Measurements from ENCODE around the gene FCER1G.

Gene FCER1G

DNA sequence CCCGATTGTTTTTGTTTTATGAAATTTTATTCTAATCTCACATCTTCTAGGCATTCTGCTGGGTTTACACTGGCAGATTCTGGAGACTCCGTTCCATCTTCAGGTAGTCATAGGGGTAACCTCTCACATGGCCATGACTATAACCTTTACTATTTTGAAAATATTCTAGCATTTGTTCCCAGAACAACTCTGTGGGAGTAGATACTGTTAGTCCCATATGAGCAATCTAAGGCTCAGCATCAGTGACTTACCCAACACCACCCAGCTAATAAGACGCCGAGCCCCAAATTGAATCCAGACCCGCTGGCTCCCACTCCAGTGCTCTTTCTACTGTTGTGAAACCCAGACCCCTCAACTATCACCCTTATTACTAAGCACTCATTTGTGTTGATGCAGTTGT, 26.1 kb upstream of the FCER1G start:
- no peak for DNase-seq

DNA sequence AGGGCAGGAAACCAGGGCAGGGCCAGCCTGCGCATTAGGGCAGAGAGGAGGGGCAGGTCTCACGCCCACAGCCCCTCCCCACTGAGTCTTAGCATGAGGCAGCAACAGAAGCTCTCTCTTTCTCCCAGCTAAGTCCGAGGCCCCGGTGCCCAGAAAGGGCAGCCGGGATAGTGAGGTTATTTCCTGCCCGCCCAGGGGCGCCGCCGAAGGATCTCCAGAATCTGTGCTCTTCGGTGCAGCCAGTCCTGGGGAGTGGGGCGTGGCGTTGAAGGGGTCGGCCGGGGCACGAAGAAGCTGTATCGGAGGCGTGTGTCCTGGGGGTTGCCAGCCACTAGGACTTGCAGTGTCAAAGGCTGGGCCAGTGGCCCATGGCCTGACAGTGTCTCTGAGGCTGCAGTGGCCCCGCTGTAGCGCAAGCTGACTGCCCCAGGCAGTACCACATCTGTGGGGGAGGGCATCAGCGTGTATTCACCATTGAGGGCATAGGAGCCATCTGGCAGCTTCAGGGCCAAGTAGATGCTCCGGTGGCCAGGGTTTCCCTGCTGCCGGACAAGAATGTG, 24.1 kb upstream of the FCER1G start:
- no peak for DNase-seq

DNA sequence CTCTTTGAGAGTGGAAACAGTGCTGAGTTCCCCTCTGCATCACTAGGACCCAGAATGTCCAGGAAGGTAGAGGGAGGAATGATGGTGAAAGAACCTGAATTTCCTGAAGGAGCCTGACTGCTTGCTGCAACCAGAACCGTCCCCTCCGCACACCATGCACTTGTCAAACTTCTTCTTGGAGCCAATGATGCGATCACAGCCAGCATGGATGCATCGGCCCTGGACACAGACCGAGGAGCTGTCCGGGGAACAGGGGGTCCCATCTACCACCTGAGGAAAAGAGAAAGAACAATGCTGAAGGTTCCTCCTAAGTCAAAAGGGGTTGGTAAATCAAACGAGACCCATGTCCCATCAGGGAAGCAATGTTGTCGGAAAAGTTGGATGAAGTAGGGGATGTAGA, 23.1 kb upstream of the FCER1G start:
- DNase-seq = no peak

DNA sequence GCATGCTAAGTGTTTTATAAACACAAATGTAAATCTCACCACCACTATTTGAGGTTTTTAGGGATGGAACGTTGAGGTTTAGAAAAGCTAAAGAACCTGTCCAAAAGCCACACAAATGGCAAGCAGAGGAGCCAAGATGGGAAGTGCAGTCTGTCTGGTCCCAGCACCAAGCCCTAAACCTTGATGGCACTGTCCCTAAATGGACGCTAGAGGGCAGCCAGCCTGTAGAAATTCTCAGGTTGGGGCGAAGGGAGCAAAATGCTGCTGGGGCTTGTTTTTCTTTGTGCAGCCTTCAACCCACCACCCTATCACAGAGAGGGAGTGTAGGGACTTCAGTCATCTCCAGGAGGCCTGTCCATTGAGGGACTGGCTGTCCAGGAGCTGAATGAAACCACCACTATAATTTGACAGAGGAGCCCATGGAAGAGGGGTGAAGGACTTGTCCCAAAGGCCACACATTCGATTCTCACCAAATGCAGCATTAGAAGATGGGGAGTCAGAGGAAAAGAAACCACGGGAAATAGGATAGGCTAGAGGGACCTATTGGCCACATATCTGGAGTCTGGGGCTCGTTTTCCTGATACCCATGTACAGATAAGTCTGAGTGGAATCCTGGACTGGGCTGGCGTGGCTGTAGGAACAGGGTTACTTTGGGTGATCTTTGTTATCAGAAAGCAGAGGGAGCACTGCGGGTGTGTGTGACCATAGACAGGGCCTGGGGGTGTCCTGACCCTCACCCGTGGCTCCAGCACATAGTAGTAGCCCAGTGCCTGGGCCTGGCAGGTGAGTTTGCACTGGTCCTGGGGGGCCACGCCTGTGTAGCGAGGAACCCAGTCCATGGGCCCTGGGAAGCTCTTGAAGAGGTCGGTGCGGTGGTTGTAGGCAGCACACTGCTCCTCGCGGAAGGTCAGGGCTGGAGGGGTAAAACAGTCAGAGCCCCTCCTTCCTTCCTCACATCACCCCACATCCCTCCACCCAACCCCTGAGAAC, 22.3 kb upstream of the FCER1G start:
- peak; percentile 81 for DNase-seq

DNA sequence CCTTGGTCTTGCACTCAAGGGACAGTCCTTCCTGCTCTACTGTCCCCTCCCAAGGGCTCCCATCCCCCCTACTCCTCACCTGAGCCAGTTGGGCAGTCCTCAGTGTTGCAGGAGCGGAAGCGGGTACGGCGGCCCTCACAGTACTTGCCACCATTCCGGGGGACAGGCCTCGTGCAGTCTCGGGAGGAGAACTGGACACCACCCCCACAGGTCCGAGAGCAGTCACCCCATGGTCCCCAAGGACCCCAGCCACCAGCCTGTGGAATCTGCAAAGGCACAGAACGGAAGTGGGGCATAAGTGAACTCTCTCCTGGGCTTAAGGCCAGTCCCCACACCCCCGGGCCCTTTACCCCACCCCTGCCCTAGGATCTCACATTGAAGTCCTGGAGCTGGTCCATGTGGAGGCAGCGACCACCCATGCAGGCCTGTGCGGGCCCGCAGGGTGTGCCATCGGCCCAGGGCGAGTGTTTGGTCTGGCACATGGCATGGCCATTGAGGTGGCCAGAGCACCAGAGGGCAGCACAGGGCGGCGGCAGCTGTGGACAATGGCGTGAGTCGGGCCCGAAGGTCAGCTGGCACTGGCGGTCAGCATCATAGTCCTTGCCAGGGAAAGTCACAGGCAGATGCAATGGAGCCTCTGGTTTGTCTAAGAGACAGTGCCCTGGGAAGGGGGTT, 21.4 kb upstream of the FCER1G start:
- DNase-seq = no peak

DNA sequence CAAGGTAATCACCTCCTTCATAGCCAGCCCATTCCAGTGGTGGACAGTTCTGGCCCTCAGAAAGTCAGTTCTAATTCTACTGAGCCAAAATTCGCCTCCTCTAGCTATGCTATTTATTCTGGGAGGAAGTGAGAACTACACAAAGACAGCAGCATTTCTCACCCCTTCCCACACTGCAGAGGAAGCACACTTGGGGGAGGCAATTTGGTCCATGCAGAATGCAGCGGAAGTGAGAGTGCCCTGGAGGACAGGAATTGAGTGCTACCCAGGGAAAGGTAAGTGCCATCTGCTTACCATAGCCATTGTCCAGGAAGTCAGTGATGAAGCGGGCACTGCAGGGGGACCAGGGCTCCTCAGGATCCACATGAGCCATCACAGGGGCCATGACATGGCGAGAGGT, 19.9 kb upstream of the FCER1G start:
- DNase-seq = no peak

DNA sequence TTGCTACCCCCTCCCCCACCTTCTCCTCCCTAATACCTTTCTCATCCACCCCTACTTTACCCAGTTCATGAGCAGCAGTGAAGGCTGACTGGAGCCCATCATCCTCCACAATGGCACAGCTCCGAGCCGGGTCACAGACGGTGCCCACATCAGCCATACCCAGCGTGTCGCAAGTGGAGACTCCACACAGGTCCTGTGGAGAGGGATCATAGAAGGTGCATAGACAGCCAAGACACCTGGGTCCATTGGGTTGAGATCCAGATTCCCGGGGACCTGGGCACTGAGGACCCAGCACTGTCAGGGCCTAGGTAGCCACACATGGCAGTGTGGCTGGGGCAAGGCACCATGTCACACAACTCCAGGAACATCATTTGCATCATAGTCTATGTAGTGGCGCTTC, 19.0 kb upstream of the FCER1G start:
- DNase-seq = no peak

DNA sequence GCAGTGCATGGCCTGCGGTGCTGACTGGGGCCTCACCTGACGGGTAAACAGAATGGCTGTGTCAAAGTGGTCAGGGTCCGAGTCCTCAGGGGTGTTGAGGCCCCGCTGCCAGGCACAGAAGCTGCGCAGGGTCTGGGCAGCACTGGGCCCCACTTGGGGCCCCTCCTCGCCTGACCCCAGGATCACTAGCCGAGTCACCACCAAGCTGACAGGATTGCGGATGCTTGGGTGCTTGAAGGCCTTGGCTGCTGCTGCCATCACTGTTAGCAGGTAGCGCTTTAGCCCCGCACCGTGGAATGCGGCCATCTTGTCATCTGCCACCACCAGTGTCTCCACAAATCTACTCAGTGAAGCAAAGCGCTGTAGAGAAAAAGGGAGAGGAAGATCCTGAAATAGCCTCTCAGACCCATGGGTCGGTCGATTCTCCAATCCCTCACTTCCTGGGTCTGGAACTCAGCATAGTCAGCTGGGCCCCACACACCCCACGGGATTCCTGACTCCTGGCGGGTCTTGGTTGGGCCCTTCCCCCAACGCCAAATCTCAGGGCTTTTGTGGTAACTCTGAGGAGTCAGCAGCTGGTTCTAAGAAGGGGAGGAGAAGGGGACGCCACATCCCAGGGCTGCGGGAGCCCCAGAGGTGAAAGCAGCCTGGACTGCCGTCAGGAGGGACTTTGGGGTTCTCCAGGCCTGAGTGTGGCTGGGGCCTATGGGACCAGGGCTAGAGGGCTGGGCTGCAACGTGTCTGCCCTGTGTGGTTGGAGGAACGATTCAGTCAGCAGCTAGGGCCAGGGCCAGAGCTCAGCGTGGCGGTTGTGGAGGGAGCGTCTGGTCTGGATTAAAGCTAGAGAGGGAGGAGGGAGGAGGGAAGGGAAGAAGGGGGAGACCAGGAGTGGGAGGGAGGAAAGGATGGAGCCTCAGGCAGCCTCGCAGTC, 18.3 kb upstream of the FCER1G start:
- no peak for DNase-seq

DNA sequence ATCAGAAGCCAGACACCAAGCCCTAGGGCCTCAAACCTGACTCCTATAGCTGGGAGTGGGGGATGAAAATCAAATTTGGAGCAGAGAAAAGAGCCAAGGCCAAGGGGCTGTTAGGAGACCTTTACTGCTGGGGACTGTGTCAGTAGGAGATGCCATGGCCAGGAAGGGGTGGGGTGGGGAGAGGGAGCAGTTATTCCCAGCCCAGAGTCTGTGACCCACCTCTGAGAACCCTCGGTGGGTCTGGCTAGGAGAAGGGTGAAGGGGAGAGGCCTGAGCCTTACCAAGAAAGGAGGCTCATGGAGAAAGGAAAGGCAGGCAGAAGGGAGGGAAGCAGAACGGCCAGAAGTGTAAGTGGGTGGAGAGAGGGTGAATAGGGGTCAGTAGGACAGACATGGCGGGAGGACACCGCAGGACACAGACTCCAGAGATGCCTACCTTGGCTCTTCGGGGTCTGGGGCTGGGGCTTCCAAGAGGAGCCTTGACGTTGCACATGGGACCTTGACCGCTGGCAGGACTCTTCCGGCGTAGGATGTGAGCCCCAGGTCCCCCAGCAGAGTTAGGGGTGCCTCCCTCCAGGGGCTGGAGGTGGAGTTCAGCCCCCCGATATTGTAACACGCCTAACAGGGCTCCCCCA, 17.4 kb upstream of the FCER1G start:
- no peak for DNase-seq

DNA sequence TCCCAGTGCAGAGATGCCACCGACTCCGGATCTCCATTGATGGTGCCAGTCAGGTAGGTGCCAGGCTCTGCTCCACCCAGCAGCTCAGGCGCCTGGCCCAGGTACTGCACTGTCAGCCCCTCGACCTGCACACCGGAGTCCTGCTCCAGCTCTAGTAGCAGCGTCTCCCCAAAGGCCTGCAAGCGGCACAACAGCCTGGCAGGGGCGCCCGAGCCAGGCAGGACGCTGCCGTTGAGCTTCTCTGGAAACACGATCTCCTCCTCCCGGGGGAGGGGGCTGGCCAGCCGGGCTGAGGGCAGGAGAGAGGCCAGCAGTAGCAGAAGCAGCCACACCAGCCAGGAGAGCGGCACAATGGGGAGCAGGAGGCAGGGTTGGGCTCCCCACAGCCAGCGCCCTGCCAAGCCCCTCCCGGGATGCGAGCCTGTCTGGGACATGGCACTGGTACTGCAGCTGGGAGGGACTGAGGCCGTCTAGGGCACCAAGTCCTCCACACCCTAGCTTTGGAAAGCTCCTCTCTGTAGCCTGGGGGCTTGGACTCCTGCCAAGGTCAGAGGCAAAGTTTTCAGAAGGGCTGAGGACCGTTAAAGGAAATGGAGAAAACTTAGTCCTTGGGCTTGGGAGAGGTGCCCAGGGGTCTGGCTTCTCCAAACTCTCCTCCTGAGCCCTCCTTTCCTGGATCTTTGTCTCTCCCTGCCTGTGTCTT, 16.8 kb upstream of the FCER1G start:
- no peak for DNase-seq

DNA sequence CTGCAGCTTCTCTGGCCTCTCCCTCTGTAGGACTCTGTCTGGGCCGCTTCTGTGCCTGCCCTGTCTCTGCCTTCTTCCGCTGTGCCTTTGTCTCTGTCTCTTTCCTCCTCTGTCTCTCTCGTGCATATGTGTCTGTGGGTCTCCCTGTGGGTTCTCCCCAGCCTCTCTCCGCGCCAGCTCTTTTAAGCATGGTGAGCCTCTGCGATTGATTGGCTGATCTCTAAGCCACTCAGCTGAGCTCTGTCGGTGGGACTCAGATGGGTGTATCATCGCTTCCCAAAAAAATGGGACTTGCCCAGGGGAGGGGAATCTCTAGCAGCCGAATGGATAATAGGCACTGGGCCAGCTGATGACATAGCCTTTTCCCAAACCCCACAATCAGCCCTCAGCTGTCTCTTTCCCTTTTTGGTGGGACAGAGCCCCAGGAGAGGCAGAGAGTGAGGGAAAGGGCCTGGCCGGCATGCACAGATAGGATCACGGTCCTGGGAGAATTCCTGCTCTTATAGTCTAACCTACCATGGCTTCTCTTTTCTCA, 16.1 kb upstream of the FCER1G start, which contains the start of gene ADAMTS4:
ADAMTS4 (minus strand) TSS at position 158 of the 535 bp plus-strand sequence. CDS start 427 bp downstream, outside the sequence.
- no peak for DNase-seq

DNA sequence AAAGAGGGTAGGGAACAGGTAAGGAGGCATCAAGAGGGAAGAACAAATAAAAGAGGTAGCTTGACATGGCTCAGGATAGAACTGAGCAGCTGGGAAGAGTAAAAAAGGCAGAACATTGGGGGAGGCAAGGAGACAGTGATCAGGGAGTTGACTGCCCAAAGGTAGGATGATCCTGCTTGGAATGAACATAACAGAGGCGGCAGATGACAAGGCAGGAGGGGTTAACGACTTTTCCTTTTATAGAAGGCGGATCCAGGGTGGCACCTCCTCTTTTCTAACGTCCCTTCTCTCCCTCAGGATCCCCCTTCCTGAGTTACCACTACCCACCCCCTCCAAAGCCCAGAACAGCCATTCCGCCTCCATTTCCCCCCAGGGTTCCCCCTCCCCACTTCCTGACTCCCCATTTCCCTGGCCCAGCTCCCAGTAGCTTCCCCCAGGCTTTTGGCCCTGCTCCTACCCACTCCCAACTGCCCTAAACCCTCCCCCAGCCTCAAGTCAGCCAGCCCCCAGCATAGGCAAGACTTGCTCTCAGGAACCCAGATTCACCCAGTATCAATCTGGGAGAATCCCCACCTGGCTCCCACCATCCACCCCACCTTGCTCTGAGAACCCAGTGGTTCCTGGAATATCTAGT, 15.5 kb upstream of the FCER1G start:
- DNase-seq = no peak

DNA sequence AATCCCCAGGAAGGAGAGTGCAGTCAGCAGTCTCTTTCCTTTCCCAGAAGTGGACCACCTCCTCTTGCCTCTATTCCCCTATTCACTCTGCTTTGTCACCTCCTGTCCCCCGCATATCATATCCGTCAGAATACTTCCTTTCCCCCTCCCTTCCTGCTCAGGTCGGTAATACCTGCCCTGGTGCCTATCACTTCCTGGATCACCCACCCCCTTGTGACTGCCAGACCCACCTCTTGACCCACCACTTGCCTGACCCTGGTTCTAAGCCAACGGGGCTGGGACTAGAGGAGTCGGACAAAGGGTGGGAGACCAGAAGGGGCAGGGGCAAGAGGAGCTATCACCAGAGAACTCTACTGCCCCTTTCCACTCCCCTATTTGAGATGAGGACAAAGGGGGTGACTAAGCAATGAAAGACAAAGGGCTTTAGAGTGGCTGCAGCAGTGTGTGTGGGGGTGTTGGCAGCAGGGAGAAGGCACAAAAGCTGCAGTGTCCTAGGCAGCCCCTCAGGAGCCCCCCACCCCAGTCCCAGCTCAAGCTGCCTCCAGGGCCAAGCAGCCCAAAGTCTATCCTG, 14.6 kb upstream of the FCER1G start:
- DNase-seq = peak; percentile 75

DNA sequence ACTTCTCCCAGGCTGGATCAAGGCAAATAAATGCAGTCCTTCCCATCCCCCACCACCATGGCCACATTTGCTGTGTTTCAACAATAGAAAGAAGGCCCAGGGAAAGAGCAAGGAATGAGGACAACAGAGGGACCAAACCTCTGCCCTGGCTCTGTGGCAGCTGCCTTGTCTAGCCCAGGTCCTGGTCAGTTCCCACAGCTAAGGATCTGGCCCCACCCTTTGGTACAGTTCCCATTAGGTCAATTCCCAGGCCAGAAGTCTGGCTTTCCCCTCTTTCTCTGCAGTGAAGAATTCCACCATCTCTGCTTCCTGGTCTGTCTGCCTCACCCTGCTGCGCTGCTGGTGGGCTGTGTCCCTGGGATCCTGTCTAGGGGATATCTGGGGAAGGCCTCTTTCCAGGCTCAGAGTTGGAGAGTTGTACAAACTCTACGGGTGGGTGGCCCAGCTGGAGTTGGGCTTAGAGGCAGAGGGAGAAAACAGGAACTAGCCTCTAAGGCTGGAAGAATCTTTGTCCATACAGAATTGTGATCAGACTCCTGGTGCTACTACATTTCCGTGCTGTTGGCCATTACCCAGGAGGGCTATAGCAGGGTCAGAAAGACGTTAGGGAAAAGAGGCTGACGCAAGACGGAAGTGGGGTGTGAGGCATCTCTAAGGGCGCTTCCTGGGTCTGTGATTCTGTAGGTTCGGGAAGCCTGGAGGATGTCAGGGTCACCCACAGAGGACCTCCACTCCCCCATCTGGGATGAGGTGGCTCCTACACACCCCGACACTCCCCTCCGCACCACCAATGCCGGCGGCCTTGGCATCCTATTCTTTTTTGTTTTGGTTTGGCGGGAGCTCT, 13.9 kb upstream of the FCER1G start:
- no peak for DNase-seq

DNA sequence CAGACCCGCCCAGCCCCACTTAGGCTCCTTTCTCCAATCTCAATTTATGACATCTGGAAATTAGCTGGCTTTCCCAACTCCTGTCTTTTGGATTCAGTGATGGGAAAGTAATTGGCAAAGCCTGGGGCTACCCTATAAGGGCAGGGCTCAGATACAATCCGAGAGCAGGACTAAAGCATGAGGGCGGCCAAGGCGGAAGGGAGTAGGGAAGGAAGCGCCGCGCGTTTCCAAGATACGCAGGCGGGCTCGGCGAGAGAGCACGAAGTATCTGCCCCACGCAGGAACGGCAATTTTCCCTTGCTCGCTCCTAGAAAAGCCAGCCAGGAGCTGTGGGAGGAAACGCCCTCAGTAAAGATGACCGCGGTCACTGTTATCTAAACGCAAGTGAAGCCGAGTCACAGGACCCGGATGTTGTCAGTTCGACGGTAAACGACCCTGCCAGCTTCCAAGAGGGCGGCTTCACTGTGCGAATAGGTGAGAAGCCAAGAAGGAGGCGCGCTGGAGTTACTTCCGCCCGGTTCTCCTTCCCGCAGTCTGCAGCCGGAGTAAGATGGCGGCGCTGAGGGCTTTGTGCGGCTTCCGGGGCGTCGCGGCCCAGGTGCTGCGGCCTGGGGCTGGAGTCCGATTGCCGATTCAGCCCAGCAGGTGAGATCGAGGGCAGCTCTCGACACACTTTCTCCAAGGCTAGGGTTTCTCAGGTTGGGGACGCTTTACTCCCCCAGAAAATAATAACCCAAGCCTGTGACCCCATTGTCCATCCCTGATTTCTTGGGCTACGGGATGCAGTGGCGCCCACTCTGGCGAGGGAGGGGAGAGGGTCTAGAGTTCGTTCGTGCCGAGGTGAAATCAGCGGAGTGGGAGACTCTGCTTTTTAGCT, 13.0 kb upstream of the FCER1G start, which contains the start of gene NDUFS2:
NDUFS2 (plus strand) TSS at position 532 of the 877 bp plus-strand sequence; CDS start at position 551, 19 bp downstream.
- peak; percentile 93 for DNase-seq

DNA sequence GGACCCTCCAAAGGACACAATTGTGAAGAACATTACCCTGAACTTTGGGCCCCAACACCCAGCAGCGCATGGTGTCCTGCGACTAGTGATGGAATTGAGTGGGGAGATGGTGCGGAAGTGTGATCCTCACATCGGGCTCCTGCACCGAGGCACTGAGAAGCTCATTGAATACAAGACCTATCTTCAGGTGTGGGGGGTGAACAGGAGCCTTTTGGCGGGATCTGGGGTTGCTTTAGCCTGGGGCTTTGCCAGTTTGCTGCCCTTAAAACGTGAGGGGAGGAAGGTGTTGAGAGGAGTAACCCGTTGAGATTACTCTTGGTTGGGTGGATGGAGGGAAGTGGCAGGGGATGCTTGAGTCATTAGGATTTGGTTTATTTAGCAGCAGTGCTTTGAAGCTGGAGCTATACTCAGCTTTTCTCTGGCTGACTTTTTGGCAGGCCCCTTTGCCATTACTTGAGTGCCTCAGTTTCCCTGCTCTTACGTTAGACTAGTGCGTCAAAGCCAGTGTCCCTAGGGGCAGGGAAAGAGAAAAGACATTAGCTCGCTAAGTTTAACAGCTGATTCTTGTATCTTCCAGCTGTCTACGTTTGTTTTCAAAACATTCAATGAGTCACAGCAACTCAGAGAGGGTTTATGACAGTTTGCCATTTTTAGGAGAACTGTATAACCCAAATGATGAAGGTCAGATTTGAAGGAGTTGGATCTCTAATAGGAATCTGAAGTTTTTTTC, 8.5 kb upstream of the FCER1G start:
- DNase-seq = no peak

DNA sequence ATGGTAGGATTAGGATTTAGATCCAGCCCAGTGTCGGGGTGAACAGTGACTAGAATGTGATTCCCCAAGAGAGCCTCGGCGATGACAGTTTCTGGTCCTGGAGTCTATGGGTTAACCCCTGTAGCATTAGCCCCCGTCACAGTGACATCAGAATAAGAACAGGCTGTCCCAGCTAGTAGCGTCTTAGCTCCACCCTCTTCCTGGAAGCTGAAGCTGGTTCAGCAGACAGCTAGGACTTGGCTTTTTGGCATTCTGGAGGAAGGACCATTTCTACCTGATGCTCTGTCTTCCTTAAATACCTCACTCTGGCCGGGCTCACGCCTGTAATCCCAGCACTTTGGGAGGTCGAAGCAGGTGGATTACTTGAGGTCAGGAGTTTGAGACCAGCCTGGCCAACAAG, 7.9 kb upstream of the FCER1G start:
- DNase-seq = no peak
